Measurements from ENCODE around the gene MAST2. TPM values are rescaled to one million over a fixed set of nuclear protein-coding genes. Genes with fewer than 3 reads are reported as not detected.
"Not testable (repeated sequence)": the region's sequence is repeated elsewhere in the genome, so short reads cannot be mapped to it uniquely, and the experiment has no call there.

The MAST2 gene
- total RNA-seq, 4 donors from 2014 or later: 8.3 to 24.8 (median 14.5) TPM

- Histone ChIP-seq H3K4me1 (no peaks in the 10 kb centered on the region), H3K27me3 (no peaks in the 10 kb centered on the region), H3K4me3 (no peak overlapping the region), H3K9me3 (no peaks in the 10 kb centered on the region), H3K36me3 (peaks cover 0 to 29% (median 0%) of the 10 kb centered on the region in 3 donors), H3K27ac (no peak overlapping the region)
- WGBS, 2 donors: 81 to 84% methylated on average over 2 of the region's 2 CpGs
- no peak for DNase-seq
- intact Hi-C loops (cut with DNase I): no loop called here
- no peak for TF ChIP-seq POLR2A (IDR thresholded peaks at IDR 0.05)
- TF ChIP-seq CTCF (IDR thresholded peaks at IDR 0.05): no peak
These were observed 29.9 kb downstream of the MAST2 start for GRCh38 chr1:45833361-45833760.

- no peaks in the 10 kb centered on the region for H3K27me3 ChIP-seq
- intact Hi-C loops (cut with DNase I): no loop called here
- no peaks in the 10 kb centered on the region for H3K9me3 ChIP-seq
- H3K4me3 ChIP-seq: no peak overlapping the region
- H3K36me3 ChIP-seq: peaks cover 0 to 24% (median 0%) of the 10 kb centered on the region in 3 donors
- no peak for DNase-seq
- WGBS, 2 donors: 95 to 96% methylated on average over 1 of the region's 1 CpG
- H3K4me1 ChIP-seq: no peaks in the 10 kb centered on the region
- TF ChIP-seq POLR2A (IDR thresholded peaks at IDR 0.05) (no peak), CTCF (IDR thresholded peaks at IDR 0.05) (no peak)
- H3K27ac ChIP-seq: no peak overlapping the region
These were observed 31.3 kb downstream of the MAST2 start for GRCh38 chr1:45834689-45835088.

- H3K36me3 ChIP-seq: peaks cover 0 to 11% (median 0%) of the 10 kb centered on the region in 3 donors
- H3K27ac ChIP-seq: no peak overlapping the region
- no peak overlapping the region for H3K4me3 ChIP-seq
- no peaks in the 10 kb centered on the region for H3K27me3 ChIP-seq
- no peak for DNase-seq
- H3K4me1 ChIP-seq: peaks cover 0 to 6% (median 0%) of the 10 kb centered on the region in 3 donors
- WGBS, 2 donors: 72 to 81% methylated on average over 3 of the region's 3 CpGs
- H3K9me3 ChIP-seq: no peaks in the 10 kb centered on the region
- TF ChIP-seq POLR2A (IDR thresholded peaks at IDR 0.05): no peak
- no peak for TF ChIP-seq CTCF (IDR thresholded peaks at IDR 0.05)
- intact Hi-C loops (cut with DNase I): no loop called here
These were observed 33.0 kb downstream of the MAST2 start for GRCh38 chr1:45836451-45836850.

GRCh38 chr1:45836861-45837260, 33.4 kb downstream of the MAST2 start:
- H3K4me3 ChIP-seq; H3K36me3 ChIP-seq; H3K4me1 ChIP-seq; DNase-seq; intact Hi-C loops (cut with DNase I); H3K27ac ChIP-seq; H3K27me3 ChIP-seq; H3K9me3 ChIP-seq: not testable (repeated sequence)
- WGBS, 2 donors: 85 to 95% methylated on average over 7 of the region's 7 CpGs

- H3K4me3 ChIP-seq; H3K9me3 ChIP-seq; H3K36me3 ChIP-seq; H3K4me1 ChIP-seq; DNase-seq; H3K27ac ChIP-seq; H3K27me3 ChIP-seq; intact Hi-C loops (cut with DNase I): not testable (repeated sequence)
- 88 to 93% methylated on average over 4 of the region's 4 CpGs for WGBS, 2 donors
These were observed 34.9 kb downstream of the MAST2 start for GRCh38 chr1:45838322-45838721.

- H3K4me3 ChIP-seq: no peak overlapping the region
- H3K27me3 ChIP-seq: no peaks in the 10 kb centered on the region
- intact Hi-C loops (cut with DNase I): no loop called here
- DNase-seq: no peak
- no peak overlapping the region for H3K27ac ChIP-seq
- no peaks in the 10 kb centered on the region for H3K9me3 ChIP-seq
- 38 to 40% methylated on average over 1 of the region's 1 CpG for WGBS, 2 donors
- TF ChIP-seq POLR2A (IDR thresholded peaks at IDR 0.05) (no peak), CTCF (IDR thresholded peaks at IDR 0.05) (no peak)
- no peaks in the 10 kb centered on the region for H3K36me3 ChIP-seq
- H3K4me1 ChIP-seq: peaks cover 0 to 6% (median 0%) of the 10 kb centered on the region in 3 donors
These were observed 37.3 kb downstream of the MAST2 start for GRCh38 chr1:45840704-45841103.

Data from esophagus squamous epithelium (tissue), 5 donors.